HepG2 (cell line): Measurements from ENCODE around the gene ALG14.

Experiments
- TF ChIP-seq, protein P1 (sequence below): sonication (generic); formaldehyde crosslinking; IDR thresholded peaks from 2 replicates; pipeline ENCODE4 v1.8.1; 2023; ENCODE audit warnings: mild to moderate bottlenecking, inconsistent platforms, moderate library complexity, missing genetic modification reagents, borderline replicate concordance
- TF ChIP-seq, protein P2 (sequence below): sonication (generic); formaldehyde crosslinking; IDR thresholded peaks from 2 replicates; pipeline ENCODE4 v1.5.0; 2020; ENCODE audit warnings: mild to moderate bottlenecking, missing genetic modification reagents, moderate library complexity

DNA sequence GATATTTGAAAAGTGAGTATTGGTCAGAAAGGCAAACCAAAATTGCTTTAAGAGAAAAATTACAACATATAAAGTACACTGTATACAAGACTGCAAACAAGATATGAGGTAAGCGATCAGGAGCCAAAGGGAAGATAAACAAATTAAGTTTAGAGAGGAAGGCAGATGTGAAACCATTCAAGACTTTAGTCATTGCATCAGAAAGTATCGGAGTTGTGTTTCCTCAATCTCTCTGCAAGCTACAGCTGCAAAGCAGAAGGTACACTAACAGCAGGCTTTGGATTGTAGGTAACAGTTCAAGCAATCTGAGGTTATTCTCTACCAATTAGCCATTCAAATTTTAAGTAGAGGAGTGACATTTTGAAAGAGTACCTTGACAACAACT lies 23.1 kb upstream of the ALG14 start:
- TF ChIP-seq, protein P1, sequence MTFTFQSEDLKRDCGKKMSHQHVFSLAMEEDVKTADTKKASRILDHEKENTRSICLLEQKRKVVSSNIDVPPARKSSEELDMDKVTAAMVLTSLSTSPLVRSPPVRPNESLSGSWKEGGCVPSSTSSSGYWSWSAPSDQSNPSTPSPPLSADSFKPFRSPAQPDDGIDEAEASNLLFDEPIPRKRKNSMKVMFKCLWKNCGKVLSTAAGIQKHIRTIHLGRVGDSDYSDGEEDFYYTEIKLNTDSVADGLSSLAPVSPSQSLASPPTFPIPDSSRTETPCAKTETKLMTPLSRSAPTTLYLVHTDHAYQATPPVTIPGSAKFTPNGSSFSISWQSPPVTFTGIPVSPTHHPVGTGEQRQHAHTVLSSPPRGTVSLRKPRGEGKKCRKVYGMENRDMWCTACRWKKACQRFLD (CRISPR knock-in tag), result no peak
- TF ChIP-seq, protein P2, sequence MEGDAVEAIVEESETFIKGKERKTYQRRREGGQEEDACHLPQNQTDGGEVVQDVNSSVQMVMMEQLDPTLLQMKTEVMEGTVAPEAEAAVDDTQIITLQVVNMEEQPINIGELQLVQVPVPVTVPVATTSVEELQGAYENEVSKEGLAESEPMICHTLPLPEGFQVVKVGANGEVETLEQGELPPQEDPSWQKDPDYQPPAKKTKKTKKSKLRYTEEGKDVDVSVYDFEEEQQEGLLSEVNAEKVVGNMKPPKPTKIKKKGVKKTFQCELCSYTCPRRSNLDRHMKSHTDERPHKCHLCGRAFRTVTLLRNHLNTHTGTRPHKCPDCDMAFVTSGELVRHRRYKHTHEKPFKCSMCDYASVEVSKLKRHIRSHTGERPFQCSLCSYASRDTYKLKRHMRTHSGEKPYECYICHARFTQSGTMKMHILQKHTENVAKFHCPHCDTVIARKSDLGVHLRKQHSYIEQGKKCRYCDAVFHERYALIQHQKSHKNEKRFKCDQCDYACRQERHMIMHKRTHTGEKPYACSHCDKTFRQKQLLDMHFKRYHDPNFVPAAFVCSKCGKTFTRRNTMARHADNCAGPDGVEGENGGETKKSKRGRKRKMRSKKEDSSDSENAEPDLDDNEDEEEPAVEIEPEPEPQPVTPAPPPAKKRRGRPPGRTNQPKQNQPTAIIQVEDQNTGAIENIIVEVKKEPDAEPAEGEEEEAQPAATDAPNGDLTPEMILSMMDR, result no peak
